GM23248 (cell line): ENCODE measurements around the gene TSG101. TPM values are rescaled to one million over a fixed set of nuclear protein-coding genes. Genes with fewer than 3 reads are reported as not detected.

Experiments used
- DNase-seq: peaks from one replicate; pipeline ENCODE4 v3.0.0-alpha.2; 2015
- H2AFZ ChIP-seq: fragments of 200-600 bp; sonication (generic); 2 replicates; pipeline ENCODE4 v1.6.1; 2016; ENCODE audit warnings: antibody characterized with exemption
- H3F3A ChIP-seq: fragments of 200-600 bp; sonication (generic); 2 replicates; pipeline ENCODE4 v1.6.1; 2016; ENCODE audit warnings: mild to moderate bottlenecking, antibody characterized with exemption, mixed run types; ENCODE audit not compliant: insufficient read depth
- H3K27ac ChIP-seq: fragments of 200-600 bp; sonication (generic); 2 replicates; pipeline ENCODE4 v1.5.1; 2016; ENCODE audit warnings: mild to moderate bottlenecking
- H3K27me3 ChIP-seq: fragments of 200-600 bp; sonication (generic); replicated peaks from 2 replicates; pipeline ENCODE4 v1.6.1; 2016; ENCODE audit warnings: mild to moderate bottlenecking; ENCODE audit not compliant: insufficient read depth
- H3K36me3 ChIP-seq: fragments of 200-600 bp; sonication (generic); 2 replicates; pipeline ENCODE4 v1.6.1; 2016; ENCODE audit warnings: low read depth, mild to moderate bottlenecking
- H3K4me1 ChIP-seq: fragments of 200-600 bp; sonication (generic); 2 replicates; pipeline ENCODE4 v1.6.1; 2016; ENCODE audit warnings: mild to moderate bottlenecking; ENCODE audit not compliant: insufficient read depth
- H3K4me2 ChIP-seq: fragments of 200-600 bp; sonication (generic); one replicate; pipeline ENCODE4 v1.6.1; 2016; ENCODE audit warnings: mild to moderate bottlenecking; ENCODE audit not compliant: unreplicated experiment
- H3K4me3 ChIP-seq: fragments of 200-600 bp; sonication (generic); 2 replicates; pipeline ENCODE4 v1.5.1; 2016; ENCODE audit warnings: mild to moderate bottlenecking
- H3K79me2 ChIP-seq: fragments of 200-600 bp; sonication (generic); 2 replicates; pipeline ENCODE4 v1.6.1; 2016; ENCODE audit warnings: mild to moderate bottlenecking; ENCODE audit not compliant: insufficient read depth
- H3K9ac ChIP-seq: fragments of 200-600 bp; sonication (generic); 2 replicates; pipeline ENCODE4 v1.6.1; 2016; ENCODE audit warnings: mild to moderate bottlenecking
- H3K9me2 ChIP-seq: fragments of 200-600 bp; sonication (generic); 2 replicates; pipeline ENCODE4 v1.6.1; 2016; ENCODE audit warnings: mixed run types, mild to moderate bottlenecking, moderate library complexity; ENCODE audit not compliant: insufficient read depth
- H3K9me3 ChIP-seq: fragments of 200-600 bp; sonication (generic); one replicate; pipeline ENCODE4 v1.6.1; 2017; ENCODE audit warnings: low read depth
- H4K20me1 ChIP-seq: fragments of 200-600 bp; sonication (generic); 2 replicates; pipeline ENCODE4 v1.6.0; 2016; ENCODE audit not compliant: insufficient read depth
- EZH2 ChIP-seq: fragments of 200-600 bp; sonication (generic); IDR thresholded peaks from 2 replicates; pipeline ENCODE4 v1.6.1; 2018; ENCODE audit warnings: antibody characterized with exemption, mild to moderate bottlenecking; ENCODE audit not compliant: insufficient read depth, poor library complexity, severe bottlenecking
- EZH2phosphoT487 ChIP-seq: fragments of 200-600 bp; sonication (generic); IDR thresholded peaks from 2 replicates; pipeline ENCODE4 v1.6.1; 2018; ENCODE audit warnings: antibody characterized with exemption, moderate library complexity, mild to moderate bottlenecking, low read depth; ENCODE audit not compliant: insufficient read depth
- WGBS, 2 experiments: methylation state at CpG; one replicate each; pipeline ENCODE4 v1.1.6; 2015 to 2017; ENCODE audit warnings: low lambda C conversion rate in 2 of 2, low coverage in 1 of 2; ENCODE audit errors: missing lambda C conversion rate in 2 of 2; 5-methylcytosine and 5-hydroxymethylcytosine counted together
- in situ Hi-C: fragments of 300-500 bp; cut with MboI; formaldehyde crosslinking; loops from 2 replicates; pipeline ENCODE4 v1.15.0; 2020
- polyA plus RNA-seq: library from polyadenylated mRNA; unstranded; fragments of >200 nt; fragmentation: Nextera tagmentation; extraction: Ambion mirVana; gene quantifications from 2 replicates; pipeline ENCODE4 v1.2.1, GENCODE V29; 2016
- total RNA-seq: library from RNA; depleted of rRNA; stranded (reverse); fragments of >200 nt; shearing (Covaris generic); gene quantifications from 2 replicates; pipeline ENCODE4 v1.2.3, GENCODE V29; 2014

TSG101 gene
- total and polyA plus RNA-seq, 2 experiments from 2014 or later, result 131 to 136 TPM

DNA sequence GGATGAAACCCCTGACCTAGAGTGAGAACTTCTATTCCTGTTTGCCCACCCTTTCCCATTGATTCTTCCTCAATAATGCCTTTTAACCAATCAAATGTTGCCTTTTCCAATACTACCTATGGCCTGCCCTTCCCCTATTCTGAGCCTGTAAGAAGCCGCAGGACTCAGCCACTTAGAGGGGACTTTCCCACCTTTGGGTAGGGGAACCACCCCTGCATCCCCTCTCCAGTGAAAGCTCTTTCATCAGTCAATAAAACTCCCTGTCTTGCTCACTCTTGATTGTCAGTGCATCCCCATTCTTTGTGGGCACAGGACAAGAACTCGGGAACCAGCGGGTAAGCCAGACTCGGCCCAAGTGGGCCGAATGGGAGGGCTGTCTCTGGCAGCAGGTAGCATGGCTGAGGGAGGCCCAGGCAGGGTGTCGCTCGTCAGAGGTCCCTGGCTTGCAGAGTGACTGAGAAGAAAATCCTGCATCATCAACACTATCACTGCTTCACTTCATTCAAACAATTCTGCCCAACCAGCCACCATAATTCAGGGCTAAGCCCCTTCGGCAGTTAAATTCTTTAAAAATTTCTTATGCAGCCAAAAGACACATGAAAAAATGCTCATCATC is 40.7 kb downstream of the TSG101 start:
- DNase-seq, result no peak
- 97 to 98% methylated on average over 8 of the region's 8 CpGs for WGBS, 2 experiments
- Histone ChIP-seq H3K79me2 (no peaks in the 10 kb centered on the region), H3K9me2 (no peaks in the 10 kb centered on the region), H3K9me3 (no peaks in the 10 kb centered on the region), H2AFZ (no peak overlapping the region), H3K4me2 (no peak overlapping the region), H3K27ac (no peak overlapping the region), H3K4me1 (peaks cover 7% of the 10 kb centered on the region; the same call in 1 of the 2 replicates), H4K20me1 (0 out of 2 replicates have a peak, but pooled peaks cover 4% of the 10 kb centered on the region), H3F3A (peaks cover 15% of the 10 kb centered on the region; the same call in 1 of the 2 replicates), H3K4me3 (no peak overlapping the region), H3K36me3 (peaks cover 41% of the 10 kb centered on the region), H3K9ac (no peak overlapping the region), H3K27me3 (no peaks in the 10 kb centered on the region)
- in situ Hi-C loops, result no loop called here
- no peak for TF ChIP-seq EZH2
- TF ChIP-seq EZH2phosphoT487, result no peak

DNA sequence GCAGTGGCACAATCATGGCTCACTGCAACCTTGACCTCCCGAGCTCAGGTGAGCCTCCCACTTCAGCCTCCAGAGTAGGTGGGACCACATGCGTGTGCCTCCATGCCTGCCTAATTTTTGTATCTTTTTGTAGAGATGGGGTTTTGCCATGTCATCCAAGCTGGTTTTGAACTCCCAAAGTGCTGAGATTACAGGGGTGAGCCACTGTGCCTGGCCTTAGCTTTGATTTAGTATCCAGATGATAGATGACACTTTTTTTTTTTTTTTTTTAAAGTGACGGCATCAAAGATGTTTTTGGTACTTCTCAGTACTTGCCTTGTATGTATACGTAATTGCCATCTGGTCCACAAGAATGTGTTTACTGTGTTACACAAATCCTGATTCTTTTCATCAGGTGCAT is 47.7 kb downstream of the TSG101 start:
- WGBS, 2 experiments, result 98 to 99% methylated on average over 4 of the region's 4 CpGs

GRCh38 chr11:18472587-18472986 is 54.2 kb downstream of the TSG101 start:
- Histone ChIP-seq H3K4me2 (no peak overlapping the region), H3K79me2 (no peaks in the 10 kb centered on the region), H2AFZ (no peak overlapping the region), H3K9me2 (no peaks in the 10 kb centered on the region), H3K36me3 (peaks cover 15% of the 10 kb centered on the region; the same call in 1 of the 2 replicates), H3K4me3 (no peak overlapping the region), H3K9me3 (no peaks in the 10 kb centered on the region), H3K27me3 (no peaks in the 10 kb centered on the region), H4K20me1 (no peaks in the 10 kb centered on the region), H3K27ac (no peak overlapping the region), H3K9ac (no peak overlapping the region), H3K4me1 (no peaks in the 10 kb centered on the region), H3F3A (no peaks in the 10 kb centered on the region)
- DNase-seq, result no peak
- in situ Hi-C loops, result no loop called here
- no peak for TF ChIP-seq EZH2
- no peak for TF ChIP-seq EZH2phosphoT487

More for the DNA sequence above, 47.7 kb downstream of the TSG101 start:
- H3K27me3 ChIP-seq, result no peaks in the 10 kb centered on the region
- H3K4me2 ChIP-seq, result no peak overlapping the region
- peaks cover 8% of the 10 kb centered on the region for H3K4me1 ChIP-seq
- no peaks in the 10 kb centered on the region for H3K9me2 ChIP-seq
- no peaks in the 10 kb centered on the region for H3F3A ChIP-seq
- no peak overlapping the region for H2AFZ ChIP-seq
- in situ Hi-C loops, result no loop called here
- H3K9ac ChIP-seq, result no peak overlapping the region
- no peaks in the 10 kb centered on the region for H4K20me1 ChIP-seq
- TF ChIP-seq EZH2, result no peak
- H3K4me3 ChIP-seq, result no peak overlapping the region
- H3K79me2 ChIP-seq, result no peaks in the 10 kb centered on the region
- peaks cover 68% of the 10 kb centered on the region for H3K36me3 ChIP-seq
- no peaks in the 10 kb centered on the region for H3K9me3 ChIP-seq
- DNase-seq, result no peak
- no peak overlapping the region for H3K27ac ChIP-seq

GRCh38 chr11:18471995-18472394 is 54.7 kb downstream of the TSG101 start:
- Histone ChIP-seq H3K4me3 (no peak overlapping the region), H3K9me3 (no peaks in the 10 kb centered on the region), H4K20me1 (no peaks in the 10 kb centered on the region), H3K27me3 (no peaks in the 10 kb centered on the region), H3F3A (no peaks in the 10 kb centered on the region), H3K4me1 (no peaks in the 10 kb centered on the region), H3K79me2 (no peaks in the 10 kb centered on the region), H3K36me3 (peaks cover 9% of the 10 kb centered on the region; the same call in 1 of the 2 replicates), H3K4me2 (no peak overlapping the region), H3K27ac (no peak overlapping the region), H3K9me2 (no peaks in the 10 kb centered on the region), H3K9ac (no peak overlapping the region), H2AFZ (no peak overlapping the region)
- TF ChIP-seq EZH2phosphoT487 (no peak), EZH2 (no peak)
- in situ Hi-C loops, result no loop called here
- DNase-seq, result no peak
- WGBS, 2 experiments, result 95 to 100% methylated on average over 3 of the region's 3 CpGs

GRCh38 chr11:18468961-18469360 is 57.8 kb downstream of the TSG101 start:
- Histone ChIP-seq H3K4me1 (no peaks in the 10 kb centered on the region), H3K9ac (no peak overlapping the region), H3K27me3 (no peaks in the 10 kb centered on the region), H3K4me2 (no peak overlapping the region), H3K9me3 (no peaks in the 10 kb centered on the region), H3K79me2 (no peaks in the 10 kb centered on the region), H3K4me3 (no peak overlapping the region), H3F3A (no peaks in the 10 kb centered on the region), H4K20me1 (no peaks in the 10 kb centered on the region), H3K9me2 (no peaks in the 10 kb centered on the region), H3K36me3 (no peaks in the 10 kb centered on the region; the same call in 1 of the 2 replicates), H3K27ac (no peak overlapping the region), H2AFZ (no peak overlapping the region)
- in situ Hi-C loops, result no loop called here
- TF ChIP-seq EZH2phosphoT487, result no peak
- no peak for TF ChIP-seq EZH2
- 83% methylated on average over 7 of the region's 7 CpGs for WGBS, 2 experiments
- DNase-seq, result no peak
